ENCODE results near the gene MALSU1.

The MALSU1 gene

DNA sequence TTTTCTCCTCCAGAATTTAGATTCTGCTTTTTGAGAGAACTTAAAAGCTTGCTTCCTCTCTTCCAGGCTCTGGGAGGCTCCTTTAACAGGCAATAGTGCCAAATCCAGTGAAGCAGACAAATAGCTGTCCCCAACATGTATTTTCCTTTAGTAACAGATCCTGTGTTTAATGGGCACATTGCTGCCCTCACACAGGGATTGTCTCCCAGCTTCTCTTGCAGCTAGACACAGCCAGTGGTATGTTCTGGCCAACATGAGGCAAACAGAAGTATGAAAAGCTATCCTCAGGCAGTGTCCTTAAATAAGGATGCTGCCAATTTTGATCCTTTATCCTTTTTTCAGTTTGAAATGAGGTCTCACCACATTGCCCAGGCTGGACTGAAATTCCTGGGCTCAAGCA is 38.2 kb downstream of the MALSU1 start:
- no peak overlapping the region for H3K9ac ChIP-seq (ENCODE audit: low read depth, low read length, poor library complexity, severe bottlenecking)
- no peaks in the 10 kb centered on the region for H3K27me3 ChIP-seq (ENCODE audit: insufficient read depth, low read length, poor library complexity, severe bottlenecking)
- no peaks in the 10 kb centered on the region for H3K9me2 ChIP-seq (replicated peaks; ENCODE audit: low read depth, low read length)
- H3F3A ChIP-seq (ENCODE audit: low read depth): no peaks in the 10 kb centered on the region
- H3K9me3 ChIP-seq (ENCODE audit: insufficient read depth, low read depth, low read length): no peaks in the 10 kb centered on the region
- no peaks in the 10 kb centered on the region for H3K79me2 ChIP-seq (ENCODE audit: insufficient read depth, low read length)
- H3K4me1 ChIP-seq (ENCODE audit: insufficient read depth, low read length, poor library complexity, severe bottlenecking): no peaks in the 10 kb centered on the region
- H3K36me3 ChIP-seq (ENCODE audit: insufficient read depth, low read length): no peaks in the 10 kb centered on the region
- no peak overlapping the region for H2AFZ ChIP-seq (ENCODE audit: low read length)
- H4K20me1 ChIP-seq (ENCODE audit: insufficient read depth, low read length, poor library complexity, severe bottlenecking): no peaks in the 10 kb centered on the region
- H3K4me2 ChIP-seq (ENCODE audit: low read depth, low read length, poor library complexity, severe bottlenecking): no peak overlapping the region
- H3K4me3 ChIP-seq (ENCODE audit: low read length, poor library complexity, severe bottlenecking): no peak overlapping the region
- TF ChIP-seq, protein P1, sequence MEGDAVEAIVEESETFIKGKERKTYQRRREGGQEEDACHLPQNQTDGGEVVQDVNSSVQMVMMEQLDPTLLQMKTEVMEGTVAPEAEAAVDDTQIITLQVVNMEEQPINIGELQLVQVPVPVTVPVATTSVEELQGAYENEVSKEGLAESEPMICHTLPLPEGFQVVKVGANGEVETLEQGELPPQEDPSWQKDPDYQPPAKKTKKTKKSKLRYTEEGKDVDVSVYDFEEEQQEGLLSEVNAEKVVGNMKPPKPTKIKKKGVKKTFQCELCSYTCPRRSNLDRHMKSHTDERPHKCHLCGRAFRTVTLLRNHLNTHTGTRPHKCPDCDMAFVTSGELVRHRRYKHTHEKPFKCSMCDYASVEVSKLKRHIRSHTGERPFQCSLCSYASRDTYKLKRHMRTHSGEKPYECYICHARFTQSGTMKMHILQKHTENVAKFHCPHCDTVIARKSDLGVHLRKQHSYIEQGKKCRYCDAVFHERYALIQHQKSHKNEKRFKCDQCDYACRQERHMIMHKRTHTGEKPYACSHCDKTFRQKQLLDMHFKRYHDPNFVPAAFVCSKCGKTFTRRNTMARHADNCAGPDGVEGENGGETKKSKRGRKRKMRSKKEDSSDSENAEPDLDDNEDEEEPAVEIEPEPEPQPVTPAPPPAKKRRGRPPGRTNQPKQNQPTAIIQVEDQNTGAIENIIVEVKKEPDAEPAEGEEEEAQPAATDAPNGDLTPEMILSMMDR (conservative IDR thresholded peaks at IDR 0.05; ENCODE audit: low read length): no peak
- no peak for TF ChIP-seq EZH2phosphoT487 (IDR thresholded peaks at IDR 0.05; ENCODE audit: borderline replicate concordance)

GRCh38 chr7:23338439-23338838 is 39.3 kb downstream of the MALSU1 start:
- Histone ChIP-seq H3K4me3 (ENCODE audit: low read length, poor library complexity, severe bottlenecking) (no peak overlapping the region), H3K9me2 (replicated peaks; ENCODE audit: low read depth, low read length) (no peaks in the 10 kb centered on the region), H2AFZ (ENCODE audit: low read length) (no peak overlapping the region), H3K9me3 (ENCODE audit: insufficient read depth, low read depth, low read length) (no peaks in the 10 kb centered on the region), H4K20me1 (ENCODE audit: insufficient read depth, low read length, poor library complexity, severe bottlenecking) (no peaks in the 10 kb centered on the region), H3K9ac (ENCODE audit: low read depth, low read length, poor library complexity, severe bottlenecking) (no peak overlapping the region), H3K27me3 (ENCODE audit: insufficient read depth, low read length, poor library complexity, severe bottlenecking) (no peaks in the 10 kb centered on the region), H3F3A (ENCODE audit: low read depth) (no peaks in the 10 kb centered on the region), H3K36me3 (ENCODE audit: insufficient read depth, low read length) (no peaks in the 10 kb centered on the region), H3K4me1 (ENCODE audit: insufficient read depth, low read length, poor library complexity, severe bottlenecking) (no peaks in the 10 kb centered on the region), H3K4me2 (ENCODE audit: low read depth, low read length, poor library complexity, severe bottlenecking) (no peak overlapping the region), H3K79me2 (ENCODE audit: insufficient read depth, low read length) (no peaks in the 10 kb centered on the region)
- no peak for TF ChIP-seq EZH2phosphoT487 (IDR thresholded peaks at IDR 0.05; ENCODE audit: borderline replicate concordance)
- TF ChIP-seq, protein P1 (conservative IDR thresholded peaks at IDR 0.05; ENCODE audit: low read length): no peak

- Histone ChIP-seq H3F3A (ENCODE audit: low read depth) (no peaks in the 10 kb centered on the region), H3K9me3 (ENCODE audit: insufficient read depth, low read depth, low read length) (no peaks in the 10 kb centered on the region), H3K36me3 (ENCODE audit: insufficient read depth, low read length) (no peaks in the 10 kb centered on the region), H3K4me3 (ENCODE audit: low read length, poor library complexity, severe bottlenecking) (no peak overlapping the region), H3K9me2 (replicated peaks; ENCODE audit: low read depth, low read length) (no peaks in the 10 kb centered on the region), H3K4me1 (ENCODE audit: insufficient read depth, low read length, poor library complexity, severe bottlenecking) (peaks cover 4% of the 10 kb centered on the region), H3K9ac (ENCODE audit: low read depth, low read length, poor library complexity, severe bottlenecking) (no peak overlapping the region), H3K27me3 (ENCODE audit: insufficient read depth, low read length, poor library complexity, severe bottlenecking) (no peaks in the 10 kb centered on the region), H3K4me2 (ENCODE audit: low read depth, low read length, poor library complexity, severe bottlenecking) (no peak overlapping the region), H4K20me1 (ENCODE audit: insufficient read depth, low read length, poor library complexity, severe bottlenecking) (no peaks in the 10 kb centered on the region), H3K79me2 (ENCODE audit: insufficient read depth, low read length) (no peaks in the 10 kb centered on the region), H2AFZ (ENCODE audit: low read length) (no peak overlapping the region)
- TF ChIP-seq, protein P1 (conservative IDR thresholded peaks at IDR 0.05; ENCODE audit: low read length): no peak
- no peak for TF ChIP-seq EZH2phosphoT487 (IDR thresholded peaks at IDR 0.05; ENCODE audit: borderline replicate concordance)
Measured at GRCh38 chr7:23338863-23339262, 39.7 kb downstream of the MALSU1 start.

Data from Loucy (cell line).